CD4-positive, alpha-beta T cell (primary cell): Measurements from ENCODE around the gene HIVEP3. TPM values are rescaled to one million over a fixed set of nuclear protein-coding genes. Genes with fewer than 3 reads are reported as not detected.

Experiments
- ATAC-seq: fragments of 200-7000 bp; cut with Tn5 transposase; one replicate; pipeline ENCODE4 v1.10.0; 2022; ENCODE audit warnings: mild to moderate bottlenecking; ENCODE audit not compliant: poor library complexity
- CTCF ChIA-PET: fragments of 350-600 bp; sonication (Branson Sonifier 250); formaldehyde crosslinking; loops from one replicate; lab custom pipeline; 2021; ENCODE audit warnings: antibody characterized with exemption, inconsistent platforms; lab: Charles Lee
- POLR2A ChIA-PET: fragments of 350-600 bp; sonication (Branson Sonifier 250); formaldehyde crosslinking; loops from one replicate; lab custom pipeline; 2021; ENCODE audit warnings: antibody characterized with exemption, inconsistent platforms; lab: Charles Lee
- DNase-seq, 14 experiments: peaks; one replicate each; pipeline ENCODE4 v3.0.0-alpha.2; 2013 to 2020; ENCODE audit warnings: mixed read lengths in 2 of 14
- H3K27ac ChIP-seq, 2 donors: one replicate each; pipeline versions ENCODE4 v1.5.1 to v1.7.0; 2013; ENCODE audit warnings: low read length in 2 of 2, low read depth in 1 of 2, mild to moderate bottlenecking in 1 of 2
- H3K27me3 ChIP-seq, 2 experiments: 1 replicate in 1 of 2; 2 replicates in 1 of 2; pipeline versions ENCODE4 v1.6.1 to v1.7.0; 2013; ENCODE audit warnings: low read length in 2 of 2, control low read depth in 1 of 2, mild to moderate bottlenecking in 1 of 2, moderate library complexity in 1 of 2; ENCODE audit not compliant: insufficient read depth in 2 of 2, control insufficient read depth in 1 of 2
- H3K36me3 ChIP-seq: one replicate; pipeline ENCODE4 v1.6.1; 2013; ENCODE audit warnings: low read length, control low read depth; ENCODE audit not compliant: insufficient read depth
- H3K4me1 ChIP-seq: one replicate; pipeline ENCODE4 v1.6.1; 2013; ENCODE audit warnings: low read length, control low read depth; ENCODE audit not compliant: insufficient read depth
- H3K4me3 ChIP-seq: one replicate; pipeline ENCODE4 v1.5.1; 2013; ENCODE audit warnings: mild to moderate bottlenecking, low read length, moderate library complexity
- H3K9me3 ChIP-seq, 2 experiments: 1 replicate in 1 of 2; 2 replicates in 1 of 2; pipeline versions ENCODE4 v1.6.1 to v1.7.0; 2013; ENCODE audit warnings: low read length in 2 of 2, mild to moderate bottlenecking in 2 of 2, control low read depth in 1 of 2, moderate library complexity in 1 of 2; ENCODE audit not compliant: control insufficient read depth in 1 of 2, insufficient read depth in 1 of 2
- H3K27ac Mint-ChIP-seq: one replicate; pipeline ENCODE4 v1.8.0; 2020; ENCODE audit warnings: mixed read lengths
- H3K27me3 Mint-ChIP-seq: one replicate; pipeline ENCODE4 v1.8.0; 2021; ENCODE audit warnings: mixed read lengths
- H3K36me3 Mint-ChIP-seq: one replicate; pipeline ENCODE4 v1.8.0; 2021; ENCODE audit warnings: low read depth, mixed read lengths
- H3K4me1 Mint-ChIP-seq: one replicate; pipeline ENCODE4 v1.8.0; 2021; ENCODE audit warnings: low read depth, mixed read lengths
- H3K4me3 Mint-ChIP-seq: one replicate; pipeline ENCODE4 v1.8.0; 2020; ENCODE audit warnings: mild to moderate bottlenecking, mixed read lengths
- H3K9me3 Mint-ChIP-seq: one replicate; pipeline ENCODE4 v1.8.0; 2020; ENCODE audit warnings: mixed read lengths
- CTCF ChIP-seq: fragments of 200-600 bp; IDR thresholded peaks from one replicate; pipeline ENCODE4 v1.8.0; 2022; ENCODE audit warnings: antibody characterized with exemption, mild to moderate bottlenecking
- intact Hi-C, 2 experiments: fragments of 100-400 bp; cut with DNase I in 1 of 2; cut with micrococcal nuclease in 1 of 2; formaldehyde crosslinking; loops; one replicate each; pipeline versions ENCODE4 v1.15.1 to v1.9.0; 2023 to 2025; cut with DNase I, micrococcal nuclease
- total RNA-seq, 174 experiments: library from RNA in 2 of 174; stranded (reverse) in 2 of 174; gene quantifications; one replicate each; pipeline ENCODE4 v1.2.3 and lab custom pipeline; 2021 to 2026

Gene HIVEP3
- total RNA-seq, 2 experiments from 2014 or later: 5.1 to 5.4 TPM

GRCh38 chr1:41907446-41907845 lies 11.3 kb downstream of the HIVEP3 start:
- Histone ChIP-seq H3K27me3 (no peaks in the 10 kb centered on the region), H3K4me1 (peaks cover 41% of the 10 kb centered on the region), H3K36me3 (no peaks in the 10 kb centered on the region), H3K9me3 (no peaks in the 10 kb centered on the region), H3K27ac (no peak overlapping the region), H3K4me3 (no peak overlapping the region)
- no peak overlapping the region for H3K27ac Mint-ChIP-seq
- ATAC-seq (no peak), DNase-seq (no peak)
- peaks cover 55% of the 10 kb centered on the region for H3K4me1 Mint-ChIP-seq
- CTCF ChIA-PET: no interaction called here
- no peak overlapping the region for H3K4me3 Mint-ChIP-seq
- H3K9me3 Mint-ChIP-seq: peaks cover 2% of the 10 kb centered on the region
- H3K36me3 Mint-ChIP-seq: peaks cover 6% of the 10 kb centered on the region
- no peaks in the 10 kb centered on the region for H3K27me3 Mint-ChIP-seq
- TF ChIP-seq CTCF: no peak
- POLR2A ChIA-PET: no interaction called here
- intact Hi-C loops: no loop called here

GRCh38 chr1:41906943-41907342 lies 11.8 kb downstream of the HIVEP3 start:
- intact Hi-C loops: no loop called here
- no peak overlapping the region for H3K27ac Mint-ChIP-seq
- Histone ChIP-seq H3K4me1 (peaks cover 44% of the 10 kb centered on the region), H3K9me3 (no peaks in the 10 kb centered on the region), H3K27ac (no peak overlapping the region), H3K4me3 (no peak overlapping the region), H3K27me3 (no peaks in the 10 kb centered on the region), H3K36me3 (no peaks in the 10 kb centered on the region)
- H3K36me3 Mint-ChIP-seq: peaks cover 6% of the 10 kb centered on the region
- DNase-seq: no peak
- no peak for TF ChIP-seq CTCF
- H3K27me3 Mint-ChIP-seq: no peaks in the 10 kb centered on the region
- no peak overlapping the region for H3K4me3 Mint-ChIP-seq
- ChIA-PET CTCF (no interaction called here), POLR2A (no interaction called here)
- peaks cover 2% of the 10 kb centered on the region for H3K9me3 Mint-ChIP-seq
- peaks cover 55% of the 10 kb centered on the region for H3K4me1 Mint-ChIP-seq
- ATAC-seq: no peak

DNA sequence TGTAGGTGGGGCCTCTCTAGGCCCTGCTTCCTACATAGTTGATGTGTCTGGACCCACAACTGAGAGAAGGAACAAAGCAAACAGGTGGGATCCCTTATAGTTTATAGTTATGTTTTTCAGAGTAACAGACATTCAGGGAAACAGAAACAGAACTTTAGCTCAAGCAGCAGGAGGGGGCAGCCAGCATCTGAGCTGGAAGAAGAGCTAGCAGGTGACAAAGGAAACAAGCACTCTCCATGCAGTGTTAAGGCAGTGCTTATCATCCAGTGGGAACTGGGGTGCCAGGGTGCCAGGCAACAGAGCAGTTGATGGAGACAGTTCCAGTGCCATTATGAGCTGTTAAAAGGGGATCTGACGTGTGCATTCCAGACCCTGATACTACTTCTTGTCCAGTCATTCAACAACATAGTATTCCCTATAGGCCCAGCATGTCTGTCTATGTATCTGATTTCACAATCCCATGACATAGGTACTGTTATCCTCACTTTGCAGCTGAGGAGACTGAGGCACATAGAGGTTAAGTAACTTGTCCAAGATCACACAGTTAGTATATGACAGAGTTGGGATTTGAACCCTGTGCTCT lies 13.5 kb downstream of the HIVEP3 start:
- Histone ChIP-seq H3K4me3 (no peak overlapping the region), H3K36me3 (no peaks in the 10 kb centered on the region), H3K27ac (no peak overlapping the region), H3K9me3 (no peaks in the 10 kb centered on the region), H3K4me1 (peaks cover 61% of the 10 kb centered on the region), H3K27me3 (no peaks in the 10 kb centered on the region)
- Mint-ChIP-seq H3K4me1 (peaks cover 70% of the 10 kb centered on the region), H3K27ac (no peak overlapping the region), H3K36me3 (peaks cover 6% of the 10 kb centered on the region), H3K27me3 (no peaks in the 10 kb centered on the region), H3K9me3 (no peaks in the 10 kb centered on the region), H3K4me3 (no peak overlapping the region)
- TF ChIP-seq CTCF: no peak
- CTCF ChIA-PET: no interaction called here
- ATAC-seq: no peak
- no peak for DNase-seq
- POLR2A ChIA-PET: interaction anchor here (1.0 to 1.8 kb wide), 3 partner anchors 10 to 15 kb away, joined by 4 to 10 read pairs (median 6); no protein-coding TSS in a partner anchor
- intact Hi-C loops: no loop called here
